Astrocyte (in vitro differentiated cells and primary cell): ENCODE results near the gene COL16A1.
"Not testable (repeated sequence)": the region's sequence is repeated elsewhere in the genome, so short reads cannot be mapped to it uniquely, and the experiment has no call there.

Experiments
- CTCF ChIP-seq: IDR thresholded peaks from 2 replicates; pipeline ENCODE4 v1.5.1; 2011; ENCODE audit warnings: low read depth, mild to moderate bottlenecking, inconsistent platforms, low read length, moderate library complexity; ENCODE audit not compliant: insufficient read depth
- EZH2 ChIP-seq: IDR thresholded peaks from 2 replicates; pipeline ENCODE4 v1.6.1; 2012; ENCODE audit warnings: mild to moderate bottlenecking, low read length, inconsistent platforms; ENCODE audit not compliant: insufficient read depth

GRCh38 chr1:31707059-31707600, 3.3 kb upstream of the COL16A1 start:
- TF ChIP-seq CTCF, EZH2: not testable (repeated sequence)
